Measurements from ENCODE around the gene LIME1.

Gene LIME1

GRCh38 chr20:63749597-63750508 lies 13.4 kb downstream of the LIME1 start:
- no peak for DNase-seq (ENCODE audit: low spot score)

GRCh38 chr20:63750807-63751470 lies 14.5 kb downstream of the LIME1 start:
- DNase-seq (ENCODE audit: low spot score), result no peak

GRCh38 chr20:63751471-63752271 lies 15.2 kb downstream of the LIME1 start:
- no peak for DNase-seq (ENCODE audit: low spot score)

GRCh38 chr20:63752411-63753101 lies 16.1 kb downstream of the LIME1 start:
- no peak for DNase-seq (ENCODE audit: low spot score)

GRCh38 chr20:63753381-63753780 lies 16.9 kb downstream of the LIME1 start:
- DNase-seq (ENCODE audit: low spot score), result no peak

- DNase-seq (ENCODE audit: low spot score), result no peak
Measured at GRCh38 chr20:63754008-63754407, 17.5 kb downstream of the LIME1 start.

- no peak for DNase-seq (ENCODE audit: low spot score)
Measured at GRCh38 chr20:63755933-63756647, 19.6 kb downstream of the LIME1 start.

GRCh38 chr20:63756648-63756991 lies 20.2 kb downstream of the LIME1 start:
- DNase-seq (ENCODE audit: low spot score), result no peak

- DNase-seq (ENCODE audit: low spot score), result no peak
Measured at GRCh38 chr20:63758152-63758551, 21.7 kb downstream of the LIME1 start.

GRCh38 chr20:63759377-63759901 lies 23.0 kb downstream of the LIME1 start:
- DNase-seq (ENCODE audit: low spot score), result no peak

GRCh38 chr20:63765082-63765873 lies 28.8 kb downstream of the LIME1 start:
- DNase-seq (ENCODE audit: low spot score), result no peak

- peak; percentile 80 for DNase-seq (ENCODE audit: low spot score)
Measured at GRCh38 chr20:63765902-63766301, 29.4 kb downstream of the LIME1 start.

- DNase-seq (ENCODE audit: low spot score), result no peak
Measured at GRCh38 chr20:63766695-63767426, 30.4 kb downstream of the LIME1 start.

GRCh38 chr20:63767456-63767855 lies 31.0 kb downstream of the LIME1 start:
- no peak for DNase-seq (ENCODE audit: low spot score)

GRCh38 chr20:63767886-63768285 lies 31.4 kb downstream of the LIME1 start:
- DNase-seq (ENCODE audit: low spot score), result no peak

- no peak for DNase-seq (ENCODE audit: low spot score)
Measured at GRCh38 chr20:63768591-63769515, 32.4 kb downstream of the LIME1 start.

GRCh38 chr20:63769891-63770474 lies 33.5 kb downstream of the LIME1 start:
- no peak for DNase-seq (ENCODE audit: low spot score)

Measured in hematopoietic multipotent progenitor cell treated with erythropoietin and hydrocortisone succinate and interleukin-3 and kit ligand, for 15 days (in vitro differentiated cells).